GM19395 (cell line): ENCODE data around the gene ATRN.
"Not testable (repeated sequence)": the region's sequence is repeated elsewhere in the genome, so short reads cannot be mapped to it uniquely, and the experiment has no call there.

Experiments used
- ATAC-seq: cut with Tn5 transposase; IDR thresholded peaks from one replicate; pipeline ENCODE4 v1.9.1; 2021; ENCODE audit warnings: mild to moderate bottlenecking, moderate library complexity; ENCODE audit not compliant: unreplicated experiment

Gene ATRN

GRCh38 chr20:3465301-3465700 is 5.5 kb upstream of the ATRN start:
- ATAC-seq: no peak

GRCh38 chr20:3470208-3470626 is 601 bp upstream of the ATRN start:
- no peak for ATAC-seq

- peak; percentile 27 for ATAC-seq
These were observed 691 bp downstream of the ATRN start for GRCh38 chr20:3471397-3472021.

GRCh38 chr20:3472105-3472504 is 1.3 kb downstream of the ATRN start:
- ATAC-seq: no peak

- no peak for ATAC-seq
These were observed 2.5 kb downstream of the ATRN start for GRCh38 chr20:3473324-3473723.

- ATAC-seq: no peak
These were observed 3.1 kb downstream of the ATRN start for GRCh38 chr20:3473944-3474343.

- ATAC-seq: not testable (repeated sequence)
These were observed 6.4 kb downstream of the ATRN start for GRCh38 chr20:3477003-3477860.

GRCh38 chr20:3477861-3478544 is 7.2 kb downstream of the ATRN start:
- no peak for ATAC-seq

GRCh38 chr20:3479025-3479424 is 8.2 kb downstream of the ATRN start:
- ATAC-seq: no peak

- no peak for ATAC-seq
These were observed 9.2 kb downstream of the ATRN start for GRCh38 chr20:3479759-3480615.

GRCh38 chr20:3483309-3483708 is 12.5 kb downstream of the ATRN start:
- ATAC-seq: no peak

- no peak for ATAC-seq
These were observed 13.0 kb downstream of the ATRN start for GRCh38 chr20:3483784-3484183.

GRCh38 chr20:3485913-3486312 is 15.1 kb downstream of the ATRN start:
- ATAC-seq: no peak

GRCh38 chr20:3486850-3487249 is 16.0 kb downstream of the ATRN start:
- no peak for ATAC-seq

- no peak for ATAC-seq
These were observed 21.9 kb downstream of the ATRN start for GRCh38 chr20:3492669-3493068.

- ATAC-seq: no peak
These were observed 23.4 kb downstream of the ATRN start for GRCh38 chr20:3494218-3494617.

GRCh38 chr20:3502878-3503277 is 32.1 kb downstream of the ATRN start:
- ATAC-seq: no peak

- no peak for ATAC-seq
These were observed 34.3 kb downstream of the ATRN start for GRCh38 chr20:3505148-3505547.

- ATAC-seq: no peak
These were observed 38.2 kb downstream of the ATRN start for GRCh38 chr20:3509064-3509463.

GRCh38 chr20:3510110-3510509 is 39.3 kb downstream of the ATRN start:
- ATAC-seq: no peak

GRCh38 chr20:3512239-3512638 is 41.4 kb downstream of the ATRN start:
- not testable (repeated sequence) for ATAC-seq
